ENCODE measurements around the gene PPP1R12A.

Gene PPP1R12A

GRCh38 chr12:79766705-79767464 is 168.0 kb downstream of the PPP1R12A start:
- DNase-seq (ENCODE audit: low read depth) = no peak

- no peak for DNase-seq (ENCODE audit: low read depth)
These were observed 169.7 kb downstream of the PPP1R12A start for GRCh38 chr12:79765157-79765556.

- DNase-seq (ENCODE audit: low read depth) = no peak
These were observed 170.3 kb downstream of the PPP1R12A start for GRCh38 chr12:79764641-79765040.

GRCh38 chr12:79763766-79764452 is 171.0 kb downstream of the PPP1R12A start:
- DNase-seq (ENCODE audit: low read depth) = no peak

GRCh38 chr12:79761341-79761740 is 173.6 kb downstream of the PPP1R12A start:
- DNase-seq (ENCODE audit: low read depth) = no peak

- no peak for DNase-seq (ENCODE audit: low read depth)
These were observed 187.6 kb downstream of the PPP1R12A start for GRCh38 chr12:79747274-79747673.

- DNase-seq (ENCODE audit: low read depth) = no peak
These were observed 196.8 kb downstream of the PPP1R12A start for GRCh38 chr12:79737875-79738718.

GRCh38 chr12:79732638-79733037 is 202.3 kb downstream of the PPP1R12A start:
- no peak for DNase-seq (ENCODE audit: low read depth)

- no peak for DNase-seq (ENCODE audit: low read depth)
These were observed 208.9 kb downstream of the PPP1R12A start for GRCh38 chr12:79725987-79726386.

All from stimulated activated CD4-positive, alpha-beta T cell treated with anti-CD3 and anti-CD28 coated beads, Interleukin-2, amount 100 ng/mL, for 4 hours (primary cell).